ENCODE measurements around the gene CHST6. TPM values are rescaled to one million over a fixed set of nuclear protein-coding genes. Genes with fewer than 3 reads are reported as not detected.

CHST6 gene
- total RNA-seq, 4 donors from 2014 or later = 0.13 to 0.29 (median 0.22) TPM; not detected in 1

GRCh38 chr16:75485230-75486013, 9.8 kb downstream of the CHST6 start:
- intact Hi-C loops (cut with DNase I) = no loop called here
- no peak overlapping the region for H3K4me3 ChIP-seq (replicated peaks in 1 of 3)

GRCh38 chr16:75483222-75483621, 12.0 kb downstream of the CHST6 start:
- 83 to 93% methylated on average over 2 of the region's 2 CpGs for whole genome bisulfite sequencing, 2 donors
- intact Hi-C loops (cut with DNase I) = no loop called here
- Histone ChIP-seq H3K9me3 (no peaks in the 10 kb centered on the region), H3K27me3 (no peaks in the 10 kb centered on the region), H3K4me3 (replicated peaks in 1 of 3) (no peak overlapping the region), H3K27ac (no peak overlapping the region), H3K36me3 (no peaks in the 10 kb centered on the region), H3K4me1 (peaks cover 0 to 8% of the 10 kb centered on the region in 2 donors)
- TF ChIP-seq POLR2A (IDR thresholded peaks at IDR 0.05) (no peak), CTCF (IDR thresholded peaks at IDR 0.05) (no peak)
- DNase-seq = no peak

More at GRCh38 chr16:75485230-75486013, 9.8 kb downstream of the CHST6 start:
- TF ChIP-seq POLR2A (IDR thresholded peaks at IDR 0.05) (no peak), CTCF (IDR thresholded peaks at IDR 0.05) (no peak)
- DNase-seq = no peak
- peaks cover 0 to 8% of the 10 kb centered on the region in 2 donors for H3K4me1 ChIP-seq
- 76 to 84% methylated on average over 7 of the region's 7 CpGs for WGBS, 2 donors
- H3K27ac ChIP-seq = no peak overlapping the region
- H3K36me3 ChIP-seq = no peaks in the 10 kb centered on the region
- H3K27me3 ChIP-seq = no peaks in the 10 kb centered on the region
- no peaks in the 10 kb centered on the region for H3K9me3 ChIP-seq

- Histone ChIP-seq H3K27ac (no peak overlapping the region), H3K4me1 (peaks cover 0 to 10% of the 10 kb centered on the region in 2 donors), H3K4me3 (replicated peaks in 1 of 3) (no peak overlapping the region), H3K27me3 (no peaks in the 10 kb centered on the region), H3K9me3 (no peaks in the 10 kb centered on the region), H3K36me3 (no peaks in the 10 kb centered on the region)
- WGBS, 2 donors = 49 to 56% methylated on average over 12 to 14 of the region's 14 CpGs
- DNase-seq = peak in 1 of 2 donors; percentile 23
- intact Hi-C loops (cut with DNase I) = no loop called here
- TF ChIP-seq CTCF (IDR thresholded peaks at IDR 0.05) = no peak
- no peak for TF ChIP-seq POLR2A (IDR thresholded peaks at IDR 0.05)
Observed at GRCh38 chr16:75482434-75483205, 12.6 kb downstream of the CHST6 start.

GRCh38 chr16:75481475-75481874, 13.8 kb downstream of the CHST6 start:
- H3K4me1 ChIP-seq = peaks cover 0 to 13% of the 10 kb centered on the region in 2 donors
- no peak overlapping the region for H3K27ac ChIP-seq
- H3K4me3 ChIP-seq (replicated peaks in 1 of 3) = no peak overlapping the region
- no peaks in the 10 kb centered on the region for H3K36me3 ChIP-seq
- TF ChIP-seq CTCF (IDR thresholded peaks at IDR 0.05) (no peak), POLR2A (IDR thresholded peaks at IDR 0.05) (no peak)
- no peaks in the 10 kb centered on the region for H3K9me3 ChIP-seq
- 88 to 90% methylated on average over 7 of the region's 7 CpGs for whole genome bisulfite sequencing, 2 donors
- no peak for DNase-seq
- H3K27me3 ChIP-seq = no peaks in the 10 kb centered on the region
- intact Hi-C loops (cut with DNase I) = no loop called here
